ENCODE results near the gene SLC22A31. TPM values are rescaled to one million over a fixed set of nuclear protein-coding genes. Genes with fewer than 3 reads are reported as not detected.

SLC22A31 gene
- total and polyA plus RNA-seq, 5 donors = 0.05 to 0.69 (median 0.12) TPM; not detected in 2

DNA sequence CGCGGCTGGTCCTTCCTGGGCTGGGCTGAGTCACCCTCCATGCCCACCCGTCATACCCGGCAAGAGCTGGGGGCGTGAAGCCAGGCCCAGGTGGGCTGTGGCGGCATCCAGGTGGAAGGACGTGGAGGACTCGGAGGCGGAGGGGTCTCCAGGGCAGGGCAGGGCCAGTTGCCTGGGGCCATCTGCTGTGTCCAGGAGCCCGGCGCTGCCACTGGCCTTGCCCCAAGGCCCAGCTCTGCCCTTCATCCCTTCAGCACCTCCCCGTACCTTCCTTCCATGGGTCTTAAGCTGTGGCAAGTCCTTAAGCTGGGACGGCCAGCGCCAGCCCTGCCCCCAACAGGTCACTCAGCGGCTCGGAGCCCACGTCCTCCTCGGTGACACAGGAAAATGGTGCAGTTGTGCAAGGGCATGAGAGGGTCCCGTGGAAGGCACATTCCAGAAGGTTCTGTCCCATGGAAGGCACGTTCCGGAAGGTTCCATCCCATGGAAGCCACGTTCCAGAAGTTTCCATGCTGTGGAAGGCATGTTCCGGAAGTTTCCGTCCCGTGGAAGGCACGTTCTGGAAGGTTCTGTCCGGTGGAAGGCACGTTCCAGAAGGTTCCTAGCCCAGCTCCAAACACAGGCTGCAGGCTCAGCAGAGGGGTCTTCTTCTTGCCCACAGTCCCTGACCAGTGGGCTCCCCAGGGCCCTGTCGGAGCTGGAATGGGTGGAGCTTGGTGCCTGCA is 39.2 kb downstream of the SLC22A31 start:
- no peak overlapping the region for H3K4me3 ChIP-seq (ENCODE audit: low read length)
- ATAC-seq (no peak), DNase-seq (peak in 1 of 3 donors; percentile 35)
- H3K9me3 ChIP-seq (ENCODE audit: control insufficient read depth, low read length) = no peaks in the 10 kb centered on the region
- no peak overlapping the region for H3K27ac ChIP-seq (ENCODE audit: low read length)
- 87% methylated on average over 29 of the region's 29 CpGs for WGBS
- H3K27me3 ChIP-seq (ENCODE audit: control insufficient read depth, insufficient read depth) = no peaks in the 10 kb centered on the region
- intact Hi-C loops (cut with DNase I) = loop anchor here in 1 of 4 donors (10.0 kb wide), 2 partner anchors 346 to 416 kb away; partner anchors contain the start of gene APRT
- no peaks in the 10 kb centered on the region for H3K4me1 ChIP-seq (ENCODE audit: control insufficient read depth, insufficient read depth, low read length)

DNA sequence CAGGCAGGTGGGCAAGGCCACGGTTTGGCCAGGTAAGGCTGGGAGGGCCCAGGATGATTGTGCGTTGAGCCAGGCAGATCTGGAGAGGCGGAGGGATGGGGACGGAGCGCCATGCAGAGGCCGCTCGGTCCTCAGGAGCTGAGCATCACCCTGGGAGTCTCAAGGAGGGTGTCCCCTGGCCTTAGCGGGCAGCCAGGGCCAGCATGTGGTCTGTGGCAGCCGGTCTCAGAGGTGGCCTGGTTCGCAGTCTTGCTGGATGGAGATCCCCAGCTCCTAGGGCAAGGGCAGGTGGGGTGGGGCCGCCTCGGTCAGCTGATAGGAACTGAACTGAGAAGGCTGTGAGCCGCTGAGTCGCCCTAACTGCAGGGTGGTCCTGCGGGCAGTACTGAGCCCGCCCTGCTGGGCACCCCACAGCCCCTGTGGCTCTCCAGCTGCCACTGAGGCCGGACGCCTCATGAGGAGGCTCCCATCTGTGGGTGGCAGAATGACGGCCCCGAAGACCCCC is 40.4 kb downstream of the SLC22A31 start:
- no peak for ATAC-seq
- no peak for DNase-seq
- Histone ChIP-seq H3K27me3 (ENCODE audit: control insufficient read depth, insufficient read depth) (no peaks in the 10 kb centered on the region), H3K9me3 (ENCODE audit: control insufficient read depth, low read length) (no peaks in the 10 kb centered on the region), H3K4me3 (ENCODE audit: low read length) (no peak overlapping the region), H3K4me1 (ENCODE audit: control insufficient read depth, insufficient read depth, low read length) (peaks cover 6% of the 10 kb centered on the region), H3K27ac (ENCODE audit: low read length) (no peak overlapping the region)
- WGBS = 88% methylated on average over 20 of the region's 20 CpGs
- intact Hi-C loops (cut with DNase I) = loop anchor here in 1 of 4 donors (10.0 kb wide), 2 partner anchors 345 to 415 kb away; partner anchors contain the start of gene APRT

DNA sequence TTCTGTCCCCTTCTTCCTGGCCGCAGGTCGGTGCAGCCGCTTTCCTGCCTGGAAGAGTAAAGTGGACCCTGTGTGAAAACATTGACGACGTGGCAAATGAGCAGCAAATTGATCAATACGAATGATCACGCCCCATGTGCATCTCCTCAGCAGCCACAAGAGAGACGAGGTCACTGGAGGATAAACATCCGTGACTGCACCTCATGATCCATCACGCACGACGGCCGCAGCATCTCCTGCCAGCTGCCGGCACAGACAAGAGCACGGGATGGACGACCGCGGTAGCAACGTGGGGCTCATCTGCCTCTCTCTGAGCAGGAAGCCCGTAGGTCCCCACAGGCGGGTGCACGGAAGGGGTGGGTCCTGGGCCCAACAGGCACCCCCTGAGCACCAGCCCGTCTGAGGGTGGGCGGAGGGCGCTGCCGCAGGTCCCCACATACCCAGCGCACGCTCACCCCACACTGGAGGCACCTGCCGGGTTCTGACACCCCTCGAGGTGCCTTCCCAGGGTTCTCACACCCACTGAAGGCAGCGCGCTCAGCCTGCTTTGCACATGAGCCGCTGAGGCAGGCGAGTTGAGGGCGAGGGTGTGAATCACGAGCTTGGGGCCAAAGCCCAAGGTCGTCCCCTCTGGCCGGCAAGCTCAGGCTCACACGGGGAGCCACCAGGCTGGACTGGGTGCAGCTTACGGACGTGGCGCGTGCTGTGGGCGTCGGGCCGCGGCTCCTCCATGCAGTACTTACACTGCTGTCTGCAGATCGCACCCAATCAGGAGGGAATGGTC is 41.1 kb downstream of the SLC22A31 start:
- ATAC-seq (no peak), DNase-seq (peak in 1 of 3 donors; percentile 55)
- intact Hi-C loops (cut with DNase I) = no loop called here
- no peaks in the 10 kb centered on the region for H3K9me3 ChIP-seq (ENCODE audit: control insufficient read depth, low read length)
- H3K27me3 ChIP-seq (ENCODE audit: control insufficient read depth, insufficient read depth) = no peaks in the 10 kb centered on the region
- 85% methylated on average over 48 of the region's 48 CpGs for WGBS
- no peak overlapping the region for H3K27ac ChIP-seq (ENCODE audit: low read length)
- H3K4me1 ChIP-seq (ENCODE audit: control insufficient read depth, insufficient read depth, low read length) = peaks cover 6% of the 10 kb centered on the region
- no peak overlapping the region for H3K4me3 ChIP-seq (ENCODE audit: low read length)

DNA sequence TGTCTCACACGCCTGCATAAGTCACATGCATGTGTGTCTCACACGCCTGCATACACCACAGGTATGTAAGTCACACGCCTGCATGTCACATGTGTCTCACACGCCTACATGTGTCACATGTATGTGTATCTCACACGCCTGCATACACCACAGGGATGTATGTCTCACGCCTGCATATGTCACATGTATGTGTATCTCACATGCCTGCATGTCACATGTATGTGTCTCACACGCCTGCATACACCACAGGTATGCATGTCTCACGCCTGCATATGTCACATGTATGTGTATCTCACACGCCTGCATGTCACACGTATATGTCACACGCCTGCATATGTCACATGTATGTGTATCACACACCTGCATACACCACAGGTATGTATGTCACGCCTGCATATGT is 42.6 kb downstream of the SLC22A31 start:
- 94% methylated on average over 12 of the region's 12 CpGs for WGBS
- DNase-seq (no peak), ATAC-seq (no peak)
- Histone ChIP-seq H3K9me3 (ENCODE audit: control insufficient read depth, low read length) (no peaks in the 10 kb centered on the region), H3K27ac (ENCODE audit: low read length) (no peak overlapping the region), H3K4me3 (ENCODE audit: low read length) (no peak overlapping the region), H3K27me3 (ENCODE audit: control insufficient read depth, insufficient read depth) (no peaks in the 10 kb centered on the region), H3K4me1 (ENCODE audit: control insufficient read depth, insufficient read depth, low read length) (peaks cover 6% of the 10 kb centered on the region)
- intact Hi-C loops (cut with DNase I) = no loop called here

DNA sequence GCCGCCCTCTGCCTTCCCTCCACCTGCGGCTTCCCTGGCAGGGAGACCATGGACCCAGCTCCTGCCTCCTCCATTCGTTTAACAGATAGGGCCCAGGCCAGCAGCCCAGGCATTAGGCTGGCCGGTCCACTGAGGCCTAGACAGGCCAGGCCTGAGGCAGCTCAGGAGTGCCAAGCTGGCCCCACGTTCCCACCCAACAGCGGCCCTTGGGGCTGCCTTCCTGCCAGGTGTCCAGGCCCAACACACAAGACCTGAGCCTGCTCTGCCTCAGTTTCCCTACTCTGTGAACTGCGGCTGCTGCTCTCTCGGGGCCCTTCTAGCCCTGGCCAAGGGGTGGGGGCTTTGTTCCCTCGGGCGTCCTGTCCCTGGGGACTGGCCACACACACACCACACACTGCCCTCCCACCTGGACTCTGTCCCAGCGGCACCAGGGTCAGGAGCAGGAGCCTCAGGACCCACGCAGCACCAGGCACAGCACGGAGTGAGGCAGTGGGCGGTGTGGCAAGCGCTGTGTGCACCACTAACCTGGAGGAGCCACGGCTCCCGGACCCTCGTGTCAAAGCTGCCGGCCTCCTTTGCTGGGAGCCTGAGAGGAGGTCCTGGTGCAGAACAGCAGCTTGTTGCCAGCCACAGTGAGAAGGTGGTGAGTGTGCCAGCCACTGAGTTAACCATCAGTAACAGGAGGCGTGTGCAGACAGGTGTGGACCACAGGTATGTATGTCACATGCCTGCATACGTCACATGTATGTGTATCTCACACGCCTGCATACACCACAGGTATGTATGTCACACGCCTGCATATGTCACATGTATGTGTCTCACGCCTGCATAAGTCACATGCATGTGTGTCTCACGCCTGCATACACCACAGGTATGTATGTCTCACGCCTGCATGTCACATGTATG is 43.3 kb downstream of the SLC22A31 start:
- H3K4me3 ChIP-seq (ENCODE audit: low read length) = no peak overlapping the region
- no peaks in the 10 kb centered on the region for H3K27me3 ChIP-seq (ENCODE audit: control insufficient read depth, insufficient read depth)
- no peak overlapping the region for H3K27ac ChIP-seq (ENCODE audit: low read length)
- no peaks in the 10 kb centered on the region for H3K9me3 ChIP-seq (ENCODE audit: control insufficient read depth, low read length)
- no peak for ATAC-seq
- WGBS = 75% methylated on average over 26 of the region's 26 CpGs
- peak in 1 of 3 donors; percentile 41 for DNase-seq
- intact Hi-C loops (cut with DNase I) = no loop called here
- H3K4me1 ChIP-seq (ENCODE audit: control insufficient read depth, insufficient read depth, low read length) = peaks cover 6% of the 10 kb centered on the region

DNA sequence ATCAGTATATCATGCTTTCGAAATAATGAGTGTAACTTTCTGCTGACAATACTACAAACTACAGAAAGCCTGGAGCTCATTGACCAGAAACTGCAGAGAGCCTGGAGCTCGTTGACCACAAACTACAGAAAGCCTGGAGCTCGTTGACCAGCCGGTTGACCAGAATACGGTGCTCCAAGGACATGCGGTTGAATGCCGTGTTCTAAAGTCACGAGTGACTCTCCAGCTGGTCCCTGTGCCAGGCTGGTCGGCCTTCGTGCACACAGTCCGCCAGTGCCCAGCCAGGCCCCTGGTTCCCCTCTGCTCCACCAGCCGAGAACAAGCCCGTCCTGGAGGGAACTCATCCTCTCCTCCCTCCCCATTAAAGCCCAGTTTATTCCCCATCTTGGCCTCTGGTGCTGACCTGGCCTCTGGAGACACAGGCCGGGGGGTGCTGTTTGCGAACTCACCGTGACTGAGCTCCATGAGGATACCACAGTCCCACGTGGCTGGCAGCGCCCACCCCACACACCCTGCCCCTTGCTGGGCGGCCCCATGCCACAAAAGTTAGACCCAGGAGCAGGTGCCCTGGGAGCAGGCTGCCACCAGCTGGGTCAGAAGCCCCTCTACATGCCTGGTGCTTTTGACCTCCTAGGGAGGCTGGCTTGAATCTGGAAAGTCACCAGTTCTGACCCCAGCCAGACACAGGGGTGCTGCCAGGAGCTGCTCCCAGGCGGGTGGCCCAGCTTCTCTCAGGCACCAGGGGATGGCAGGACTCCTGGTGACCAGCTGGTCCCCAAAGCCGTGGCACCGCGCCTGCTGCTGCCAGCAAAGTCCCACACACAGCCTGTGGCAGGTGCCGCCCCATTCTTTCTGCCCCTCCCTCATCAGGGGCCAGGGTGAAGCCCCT is 44.2 kb downstream of the SLC22A31 start:
- peak in 1 of 3 donors; percentile 31 for DNase-seq
- H3K27me3 ChIP-seq (ENCODE audit: control insufficient read depth, insufficient read depth) = no peaks in the 10 kb centered on the region
- H3K9me3 ChIP-seq (ENCODE audit: control insufficient read depth, low read length) = no peaks in the 10 kb centered on the region
- H3K27ac ChIP-seq (ENCODE audit: low read length) = no peak overlapping the region
- peak in 1 of 2 donors; percentile 3 for ATAC-seq
- intact Hi-C loops (cut with DNase I) = no loop called here
- no peak overlapping the region for H3K4me3 ChIP-seq (ENCODE audit: low read length)
- peaks cover 6% of the 10 kb centered on the region for H3K4me1 ChIP-seq (ENCODE audit: control insufficient read depth, insufficient read depth, low read length)
- WGBS = 57% methylated on average over 24 of the region's 24 CpGs

DNA sequence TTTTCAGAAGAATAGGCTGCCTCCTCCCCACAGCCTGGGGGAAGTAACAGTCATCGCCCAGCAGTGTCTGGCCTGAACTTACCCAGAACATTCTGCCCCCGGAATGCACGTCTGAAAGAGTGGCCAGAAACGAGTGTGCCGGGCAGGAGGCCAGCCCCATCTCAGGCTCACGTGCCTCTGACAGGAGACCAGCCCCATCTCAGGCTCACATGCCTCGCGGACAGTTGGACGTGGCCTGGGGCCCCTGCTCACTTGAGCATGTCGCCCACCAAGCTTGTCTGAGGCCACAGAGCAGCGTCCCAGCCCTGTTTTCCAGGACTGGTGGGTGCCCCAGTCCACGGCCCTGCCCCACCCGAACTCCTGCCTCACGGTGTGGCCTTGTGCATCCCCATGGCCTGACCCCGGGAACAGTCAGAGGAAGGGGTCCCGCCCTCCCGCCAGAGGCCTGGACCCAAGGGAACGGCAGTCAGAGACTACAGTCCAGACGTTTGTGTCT is 45.1 kb downstream of the SLC22A31 start:
- H3K4me1 ChIP-seq (ENCODE audit: control insufficient read depth, insufficient read depth, low read length) = peaks cover 6% of the 10 kb centered on the region
- no peaks in the 10 kb centered on the region for H3K9me3 ChIP-seq (ENCODE audit: control insufficient read depth, low read length)
- intact Hi-C loops (cut with DNase I) = no loop called here
- ATAC-seq = peak; percentile 69 to 76
- peak; percentile 73 to 89 (median 88) for DNase-seq
- no peak overlapping the region for H3K4me3 ChIP-seq (ENCODE audit: low read length)
- no peaks in the 10 kb centered on the region for H3K27me3 ChIP-seq (ENCODE audit: control insufficient read depth, insufficient read depth)
- H3K27ac ChIP-seq (ENCODE audit: low read length) = no peak overlapping the region
- 18% methylated on average over 19 of the region's 19 CpGs for WGBS

DNA sequence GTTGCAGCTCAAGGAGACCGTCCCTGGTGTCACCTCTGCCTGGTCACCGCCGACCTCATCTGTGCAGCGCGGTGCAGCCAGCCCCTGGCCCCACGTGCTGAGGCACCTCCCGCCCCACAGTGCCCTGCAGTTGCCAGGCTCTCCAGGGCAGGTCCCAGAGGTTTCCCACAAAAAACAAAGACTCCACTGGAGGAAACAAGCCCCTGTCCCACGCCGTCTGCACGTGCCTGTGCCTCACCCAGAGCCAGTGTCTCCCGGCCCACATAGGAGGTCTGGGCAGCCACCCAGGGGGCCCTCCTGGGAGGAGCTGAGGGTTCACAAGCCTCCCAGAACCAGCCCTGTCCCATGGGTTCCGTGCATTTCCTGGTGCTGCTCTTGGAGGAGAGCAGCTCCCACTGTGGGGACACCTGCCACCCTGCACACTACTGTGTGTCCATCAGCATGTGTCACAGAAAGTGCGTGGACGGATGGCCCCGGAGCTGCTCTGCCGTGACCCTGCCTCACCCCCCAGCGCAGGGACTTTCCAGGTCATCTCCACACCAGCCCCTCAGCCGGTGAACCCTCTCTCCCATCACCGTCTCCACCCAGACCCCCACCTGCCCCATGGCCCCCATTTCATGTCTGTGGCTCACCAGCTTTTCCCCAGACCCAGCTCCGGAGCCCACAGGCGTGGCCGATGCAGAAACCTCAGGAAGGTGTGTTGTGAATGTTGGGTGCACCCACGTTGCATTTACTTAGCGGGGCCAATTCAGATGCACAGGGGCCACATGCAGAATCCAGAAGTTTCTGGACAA is 45.8 kb downstream of the SLC22A31 start:
- no peak overlapping the region for H3K27ac ChIP-seq (ENCODE audit: low read length)
- no peak overlapping the region for H3K4me3 ChIP-seq (ENCODE audit: low read length)
- peak; percentile 17 to 35 for ATAC-seq
- H3K27me3 ChIP-seq (ENCODE audit: control insufficient read depth, insufficient read depth) = no peaks in the 10 kb centered on the region
- 63% methylated on average over 24 of the region's 24 CpGs for WGBS
- peak in 2 of 3 donors; percentile 69 to 71 for DNase-seq
- H3K4me1 ChIP-seq (ENCODE audit: control insufficient read depth, insufficient read depth, low read length) = peaks cover 6% of the 10 kb centered on the region
- intact Hi-C loops (cut with DNase I) = no loop called here
- no peaks in the 10 kb centered on the region for H3K9me3 ChIP-seq (ENCODE audit: control insufficient read depth, low read length)

DNA sequence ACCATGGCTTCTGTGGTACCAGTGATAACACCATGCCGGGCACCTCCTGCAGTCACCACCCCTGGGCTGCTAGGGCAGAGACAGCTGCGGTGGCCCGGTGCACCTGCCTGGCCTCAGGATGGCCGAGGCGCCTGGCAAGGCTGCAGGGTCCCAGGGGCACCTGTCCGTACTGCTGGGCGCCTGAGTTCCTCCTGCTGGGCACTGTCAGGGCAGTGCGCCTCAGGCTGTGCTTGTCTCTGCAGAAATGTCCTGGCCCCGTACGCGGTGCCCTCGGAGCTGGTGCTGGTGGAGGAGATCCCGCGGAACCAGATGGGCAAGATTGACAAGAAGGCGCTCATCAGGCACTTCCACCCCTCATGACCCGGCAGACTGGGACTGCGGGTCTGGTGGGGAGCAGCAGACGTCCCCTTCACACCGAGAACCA is 46.5 kb downstream of the SLC22A31 start:
- Histone ChIP-seq H3K27me3 (ENCODE audit: control insufficient read depth, insufficient read depth) (no peaks in the 10 kb centered on the region), H3K4me1 (ENCODE audit: control insufficient read depth, insufficient read depth, low read length) (peaks cover 6% of the 10 kb centered on the region), H3K9me3 (ENCODE audit: control insufficient read depth, low read length) (no peaks in the 10 kb centered on the region), H3K27ac (ENCODE audit: low read length) (no peak overlapping the region), H3K4me3 (ENCODE audit: low read length) (no peak overlapping the region)
- intact Hi-C loops (cut with DNase I) = no loop called here
- 94% methylated on average over 19 of the region's 19 CpGs for WGBS
- DNase-seq (peak; percentile 12 to 61 (median 46)), ATAC-seq (peak; percentile 4 to 14)
